Neural progenitor cell (in vitro differentiated cells): ENCODE results near the gene SELENOO. TPM values are rescaled to one million over a fixed set of nuclear protein-coding genes. Genes with fewer than 3 reads are reported as not detected.
A peak's percentile ranks its signal among the peaks of the same experiment; 100 is the strongest.

Experiments
- DNase-seq: peaks from one replicate; pipeline ENCODE4 v3.0.0-alpha.2; 2016; ENCODE audit warnings: low spot score
- H2AFZ ChIP-seq: fragments of 200-600 bp; sonication (generic); replicated peaks from 2 replicates; pipeline ENCODE4 v1.6.1; 2016; ENCODE audit warnings: antibody characterized with exemption
- H3F3A ChIP-seq: fragments of 200-600 bp; sonication (generic); 2 replicates; pipeline ENCODE4 v1.6.1; 2016; ENCODE audit warnings: antibody characterized with exemption, low read depth
- H3K27ac ChIP-seq: fragments of 200-600 bp; sonication (generic); 2 replicates; pipeline ENCODE4 v1.5.1; 2016; ENCODE audit warnings: mild to moderate bottlenecking
- H3K27me3 ChIP-seq: fragments of 200-600 bp; sonication (generic); 2 replicates; pipeline ENCODE4 v1.6.1; 2016; ENCODE audit warnings: mild to moderate bottlenecking, moderate library complexity
- H3K36me3 ChIP-seq: fragments of 200-600 bp; sonication (generic); 2 replicates; pipeline ENCODE4 v1.5.1; 2016
- H3K4me1 ChIP-seq: fragments of 200-600 bp; sonication (generic); 2 replicates; pipeline ENCODE4 v1.6.1; 2016; ENCODE audit warnings: mixed run types
- H3K4me2 ChIP-seq: fragments of 200-600 bp; sonication (generic); 2 replicates; pipeline ENCODE4 v1.6.1; 2016
- H3K4me3 ChIP-seq: fragments of 200-600 bp; sonication (generic); 2 replicates; pipeline ENCODE4 v1.5.1; 2016
- H3K79me2 ChIP-seq: fragments of 200-600 bp; sonication (generic); 2 replicates; pipeline ENCODE4 v1.6.1; 2016; ENCODE audit warnings: low read depth
- H3K9ac ChIP-seq: fragments of 200-600 bp; sonication (generic); 2 replicates; pipeline ENCODE4 v1.6.1; 2016
- H3K9me3 ChIP-seq: fragments of 200-600 bp; sonication (generic); 2 replicates; pipeline ENCODE4 v1.5.1; 2016; ENCODE audit warnings: low read depth
- H4K20me1 ChIP-seq: fragments of 200-600 bp; sonication (generic); 2 replicates; pipeline ENCODE4 v1.6.1; 2016; ENCODE audit warnings: low read depth
- H3K27ac Mint-ChIP-seq: 3 replicates; pipeline ENCODE4 v1.8.0; 2021; ENCODE audit warnings: mixed read lengths
- H3K27me3 Mint-ChIP-seq: 2 replicates; pipeline ENCODE4 v1.8.0; 2022; ENCODE audit warnings: low read depth, mild to moderate bottlenecking, inconsistent platforms, moderate library complexity, mixed read lengths; ENCODE audit not compliant: insufficient read depth
- H3K36me3 Mint-ChIP-seq: 3 replicates; pipeline ENCODE4 v1.8.0; 2021; ENCODE audit warnings: mixed read lengths
- H3K4me1 Mint-ChIP-seq: 3 replicates; pipeline ENCODE4 v1.8.0; 2021; ENCODE audit warnings: mixed read lengths
- H3K4me3 Mint-ChIP-seq: 3 replicates; pipeline ENCODE4 v1.8.0; 2021; ENCODE audit warnings: mild to moderate bottlenecking, moderate library complexity, mixed read lengths
- H3K9me3 Mint-ChIP-seq: 3 replicates; pipeline ENCODE4 v1.8.0; 2020; ENCODE audit warnings: mixed read lengths
- CTCF ChIP-seq: fragments of 200-600 bp; sonication (generic); IDR thresholded peaks from 2 replicates; pipeline ENCODE4 v1.5.1; 2017; ENCODE audit warnings: antibody characterized with exemption, mild to moderate bottlenecking
- EZH2 ChIP-seq: fragments of 200-600 bp; sonication (generic); IDR thresholded peaks from 2 replicates; pipeline ENCODE4 v1.6.1; 2017; ENCODE audit warnings: antibody characterized with exemption, mild to moderate bottlenecking, moderate library complexity
- EZH2phosphoT487 ChIP-seq: fragments of 200-600 bp; sonication (generic); IDR thresholded peaks from 2 replicates; pipeline ENCODE4 v1.6.1; 2017; ENCODE audit warnings: antibody characterized with exemption
- total RNA-seq: library from RNA; depleted of rRNA; stranded (reverse); fragments of >200 nt; gene quantifications from 2 replicates; pipeline ENCODE4 v1.2.3, GENCODE V29; 2015; ENCODE audit warnings: low replicate concordance

Gene SELENOO
- total RNA-seq, 1 donor from 2014 or later, result 7.6 TPM

GRCh38 chr22:50197856-50198623 is 2.8 kb upstream of the SELENOO start:
- no peak for DNase-seq
- peaks cover 34% of the 10 kb centered on the region for H4K20me1 ChIP-seq
- H3K27me3 Mint-ChIP-seq, result peaks cover 2% of the 10 kb centered on the region
- peaks cover 7% of the 10 kb centered on the region for H3K36me3 ChIP-seq
- H3K27me3 ChIP-seq, result peaks cover 7% of the 10 kb centered on the region
- no peak overlapping the region for H3K4me2 ChIP-seq
- H3K27ac ChIP-seq, result no peak overlapping the region
- H2AFZ ChIP-seq, result no peak overlapping the region
- H3K4me3 ChIP-seq, result no peak overlapping the region
- no peak overlapping the region for H3K9ac ChIP-seq
- peaks cover 10% of the 10 kb centered on the region for H3K4me1 ChIP-seq
- peaks cover 13% of the 10 kb centered on the region for H3K4me1 Mint-ChIP-seq
- no peak overlapping the region for H3K27ac Mint-ChIP-seq
- peaks cover 18% of the 10 kb centered on the region for H3K79me2 ChIP-seq
- no peaks in the 10 kb centered on the region for H3K9me3 Mint-ChIP-seq
- H3F3A ChIP-seq, result peaks cover 18% of the 10 kb centered on the region
- H3K36me3 Mint-ChIP-seq, result peaks cover 8% of the 10 kb centered on the region
- TF ChIP-seq CTCF (no peak), EZH2 (no peak), EZH2phosphoT487 (no peak)
- H3K9me3 ChIP-seq, result no peaks in the 10 kb centered on the region
- no peak overlapping the region for H3K4me3 Mint-ChIP-seq

GRCh38 chr22:50198624-50199017 is 2.2 kb upstream of the SELENOO start:
- Histone ChIP-seq H3K36me3 (peaks cover 12% of the 10 kb centered on the region), H2AFZ (no peak overlapping the region), H3K9me3 (no peaks in the 10 kb centered on the region), H3K79me2 (peaks cover 24% of the 10 kb centered on the region), H3K4me3 (no peak overlapping the region), H3K9ac (no peak overlapping the region), H4K20me1 (peaks cover 36% of the 10 kb centered on the region), H3K27ac (no peak overlapping the region), H3K27me3 (peaks cover 7% of the 10 kb centered on the region), H3F3A (peaks cover 21% of the 10 kb centered on the region), H3K4me2 (no peak overlapping the region), H3K4me1 (peaks cover 10% of the 10 kb centered on the region)
- DNase-seq, result no peak
- TF ChIP-seq EZH2 (no peak), CTCF (no peak), EZH2phosphoT487 (no peak)
- H3K27ac Mint-ChIP-seq, result no peak overlapping the region
- peaks cover 13% of the 10 kb centered on the region for H3K4me1 Mint-ChIP-seq
- peaks cover 2% of the 10 kb centered on the region for H3K27me3 Mint-ChIP-seq
- H3K36me3 Mint-ChIP-seq, result peaks cover 13% of the 10 kb centered on the region
- peaks cover under 1% of the 10 kb centered on the region for H3K9me3 Mint-ChIP-seq
- H3K4me3 Mint-ChIP-seq, result no peak overlapping the region

GRCh38 chr22:50199251-50199721 is 1.5 kb upstream of the SELENOO start:
- no peak overlapping the region for H3K4me3 ChIP-seq
- Mint-ChIP-seq H3K36me3 (peaks cover 17% of the 10 kb centered on the region), H3K4me3 (peak overlapping the region; percentile 82), H3K4me1 (peaks cover 16% of the 10 kb centered on the region), H3K27me3 (peaks cover 4% of the 10 kb centered on the region), H3K27ac (no peak overlapping the region), H3K9me3 (peaks cover 4% of the 10 kb centered on the region)
- no peak overlapping the region for H2AFZ ChIP-seq
- peaks cover 7% of the 10 kb centered on the region for H3K27me3 ChIP-seq
- no peak for TF ChIP-seq CTCF
- no peak for TF ChIP-seq EZH2phosphoT487
- no peak for TF ChIP-seq EZH2
- no peak overlapping the region for H3K27ac ChIP-seq
- no peaks in the 10 kb centered on the region for H3K9me3 ChIP-seq
- no peak overlapping the region for H3K9ac ChIP-seq
- peaks cover 21% of the 10 kb centered on the region for H3F3A ChIP-seq
- H3K79me2 ChIP-seq, result peaks cover 27% of the 10 kb centered on the region
- DNase-seq, result no peak
- peak overlapping the region; percentile 97 for H3K4me2 ChIP-seq
- H3K4me1 ChIP-seq, result peaks cover 10% of the 10 kb centered on the region
- H4K20me1 ChIP-seq, result peaks cover 39% of the 10 kb centered on the region
- H3K36me3 ChIP-seq, result peaks cover 12% of the 10 kb centered on the region
